HG03432 (cell line): ENCODE measurements around the gene HOXB5.

Experiments
- ATAC-seq: cut with Tn5 transposase; IDR thresholded peaks from one replicate; pipeline ENCODE4 v1.9.1; 2021; ENCODE audit warnings: mild to moderate bottlenecking, moderate library complexity; ENCODE audit not compliant: unreplicated experiment

Gene HOXB5

GRCh38 chr17:48593126-48593829 lies at the start of gene HOXB5:
Gene HOXB5 (minus strand): TSS chr17:48593779. CDS start chr17:48593682, 97 bp downstream.
- no peak for ATAC-seq

DNA sequence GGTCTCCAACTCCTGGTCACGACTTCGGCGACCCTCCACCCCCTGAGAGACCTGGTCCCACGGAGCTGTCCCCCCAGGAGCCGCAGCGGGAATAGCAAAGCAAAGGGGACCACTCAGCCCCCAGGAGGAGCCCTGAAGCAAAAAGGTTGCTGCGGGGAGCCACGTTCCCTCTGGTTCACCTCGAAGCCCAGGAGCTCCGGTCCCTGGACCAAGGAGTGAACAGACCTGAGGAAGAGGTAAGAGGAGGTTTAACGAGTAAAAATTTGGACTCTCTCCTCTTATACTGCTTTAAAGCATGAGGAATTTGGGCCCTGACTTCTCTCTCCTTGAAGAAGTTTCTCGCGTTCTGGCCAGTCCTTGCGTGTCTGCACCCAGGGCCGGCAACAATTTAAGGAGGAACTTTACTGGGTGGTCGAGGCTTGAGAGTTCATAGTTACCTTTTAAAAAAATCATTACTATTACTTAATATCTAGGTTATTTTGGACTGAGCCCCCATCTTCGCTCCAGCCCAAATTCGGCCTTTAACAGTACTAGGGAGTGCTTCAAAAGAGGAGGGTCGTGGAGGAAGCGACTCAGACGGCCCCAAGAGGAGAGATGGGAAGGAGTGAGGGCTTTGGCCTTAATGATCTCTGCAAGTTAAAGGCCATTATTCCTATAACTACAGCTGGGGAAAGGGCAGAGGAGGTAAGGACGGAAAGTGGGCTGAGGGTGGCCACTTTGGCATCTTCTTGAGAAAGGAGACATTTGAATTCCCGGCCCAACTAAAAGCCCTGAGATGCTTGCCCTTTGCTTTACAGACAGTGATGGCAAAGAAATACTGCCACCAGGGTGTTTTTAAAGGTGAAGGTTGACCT lies 49.5 kb upstream of the HOXB5 start:
- no peak for ATAC-seq

DNA sequence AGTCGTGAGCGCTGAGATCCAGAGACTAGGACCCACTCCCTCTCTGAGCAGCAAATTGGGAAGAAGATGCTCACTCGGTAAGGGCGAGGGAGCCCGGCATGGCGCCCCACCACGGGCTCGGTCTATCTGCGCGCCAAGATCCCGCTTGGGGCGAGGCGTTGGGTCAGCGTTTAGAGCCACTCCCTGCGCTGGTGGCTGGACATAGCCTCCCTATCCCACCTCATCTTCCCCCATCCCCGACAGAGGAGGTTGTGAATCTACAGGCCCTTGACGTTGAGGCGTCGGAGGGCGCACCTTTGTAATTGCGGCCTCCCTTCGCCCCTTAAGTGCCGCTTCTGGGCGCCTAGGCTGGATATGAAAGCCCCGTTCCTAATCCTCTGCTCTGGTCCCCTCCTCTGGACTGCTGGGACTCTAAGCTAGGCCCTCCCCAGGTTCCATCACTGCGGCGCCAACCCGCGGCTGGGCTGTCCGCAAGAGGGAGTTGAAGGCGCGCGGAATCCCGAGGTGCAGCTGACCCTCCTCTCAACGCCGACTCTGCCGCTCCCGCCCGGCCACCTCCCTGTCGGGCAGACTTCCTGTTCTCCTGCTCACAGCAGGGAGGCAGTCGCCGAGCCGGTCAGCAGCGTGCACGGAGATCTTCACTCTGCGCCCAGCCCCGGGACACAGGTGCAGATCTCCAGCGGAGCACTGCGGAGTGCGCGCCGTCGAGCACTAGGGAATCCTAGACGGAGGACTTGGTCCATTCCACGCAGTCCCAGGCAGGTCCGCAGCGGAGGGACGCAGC lies 48.7 kb upstream of the HOXB5 start:
- no peak for ATAC-seq

DNA sequence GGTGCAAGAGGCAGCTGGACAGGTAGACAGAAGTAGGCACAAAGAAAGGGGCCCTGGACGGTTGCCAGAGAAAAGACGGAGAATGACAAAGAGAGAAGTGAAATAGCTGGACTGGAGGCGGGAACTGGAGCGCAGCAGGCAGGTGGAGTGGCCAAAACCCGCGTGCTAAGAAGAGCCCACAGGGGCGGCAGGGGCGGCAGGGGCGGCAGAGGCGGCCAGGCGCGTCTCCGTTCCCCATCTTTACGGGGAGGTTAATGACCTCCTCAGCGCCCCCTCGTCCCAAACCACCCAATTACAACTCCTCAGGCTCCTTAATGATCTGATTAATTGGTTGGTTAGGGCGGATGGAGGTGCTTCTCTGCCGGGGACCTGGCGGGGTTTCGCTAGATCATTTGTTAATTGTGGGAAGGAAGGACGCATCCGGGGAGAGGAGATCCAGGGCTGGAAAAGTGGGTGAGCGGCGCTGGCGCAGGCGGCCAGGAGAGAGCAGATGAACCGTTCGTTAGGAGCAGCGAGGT lies 48.0 kb upstream of the HOXB5 start:
- ATAC-seq, result no peak

- ATAC-seq, result no peak
Observed at GRCh38 chr17:48640858-48641180, 47.2 kb upstream of the HOXB5 start.

GRCh38 chr17:48639982-48640857 lies 46.6 kb upstream of the HOXB5 start:
- ATAC-seq, result no peak

GRCh38 chr17:48639136-48639535 lies 45.6 kb upstream of the HOXB5 start:
- ATAC-seq, result no peak

- ATAC-seq, result no peak
Observed at GRCh38 chr17:48637323-48638260, 44.0 kb upstream of the HOXB5 start.

GRCh38 chr17:48636177-48637018 lies 42.8 kb upstream of the HOXB5 start:
- ATAC-seq, result no peak

DNA sequence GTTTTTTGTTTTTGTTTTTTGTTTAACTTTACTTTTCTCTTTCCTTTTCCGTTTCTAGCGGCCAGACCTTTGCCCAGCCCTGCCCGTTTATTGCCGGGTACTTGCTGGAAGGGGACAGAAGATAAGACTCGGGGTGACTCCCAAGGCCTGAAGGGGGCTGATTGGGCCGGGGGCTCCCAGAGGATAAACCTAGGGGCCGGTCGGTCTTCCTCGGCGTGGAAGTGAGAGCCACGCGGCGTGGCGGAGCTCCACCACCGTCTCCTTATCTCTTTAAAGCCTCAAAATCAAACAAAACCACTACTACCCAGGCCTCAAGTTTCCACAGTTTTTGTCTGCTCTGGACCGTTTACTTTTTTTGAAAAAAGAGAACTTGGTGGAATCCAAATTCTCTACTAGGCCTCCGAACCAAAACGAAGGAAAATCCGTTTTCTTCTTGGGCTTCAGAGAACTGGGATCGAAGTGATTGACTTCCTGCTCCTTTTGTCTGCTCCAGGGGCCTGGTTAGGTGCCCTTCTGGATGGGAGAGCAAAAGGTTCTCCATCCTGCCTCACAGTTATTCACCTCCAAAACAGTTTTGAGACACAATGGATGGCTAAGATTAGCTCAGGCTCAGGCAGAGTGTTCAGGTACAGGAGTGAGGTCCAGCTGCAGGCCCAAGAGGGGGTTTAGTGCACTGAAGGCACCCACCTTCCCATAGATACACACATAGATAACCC lies 41.1 kb upstream of the HOXB5 start:
- no peak for ATAC-seq

GRCh38 chr17:48633266-48633677 lies 39.7 kb upstream of the HOXB5 start:
- ATAC-seq, result no peak

GRCh38 chr17:48632579-48633265 lies 39.1 kb upstream of the HOXB5 start:
- ATAC-seq, result no peak

GRCh38 chr17:48631693-48632578 lies 38.4 kb upstream of the HOXB5 start:
- ATAC-seq, result no peak

GRCh38 chr17:48630925-48631692 lies 37.5 kb upstream of the HOXB5 start:
- no peak for ATAC-seq
